Suprapubic skin (tissue), 4 donors: ENCODE data around the gene GPR150.

Experiments used
- CTCF ChIP-seq, 2 donors: fragments of 200-600 bp in 1 of 2; fragments of 450-650 bp in 1 of 2; sonication (generic) in 1 of 2; IDR thresholded peaks; one replicate each; pipeline ENCODE4 v1.5.1; 2016 to 2019; ENCODE audit warnings: antibody characterized with exemption in 2 of 2, mild to moderate bottlenecking in 1 of 2, moderate library complexity in 1 of 2
- EP300 ChIP-seq: sonication (generic); formaldehyde crosslinking; IDR thresholded peaks from one replicate; pipeline ENCODE4 v1.6.1; 2017; ENCODE audit warnings: antibody characterized with exemption
- POLR2AphosphoS5 ChIP-seq, 3 donors: sonication (generic); formaldehyde crosslinking; IDR thresholded peaks; one replicate each; pipeline ENCODE4 v1.6.1; 2017; ENCODE audit warnings: antibody characterized with exemption in 3 of 3

- TF ChIP-seq POLR2AphosphoS5 (IDR thresholded peaks at IDR 0.05): no peak
- TF ChIP-seq CTCF (IDR thresholded peaks at IDR 0.05): no peak
- no peak for TF ChIP-seq EP300
Observed at GRCh38 chr5:95634081-95634480, 14.2 kb downstream of the GPR150 start.
